Endodermal cell (in vitro differentiated cells): ENCODE results near the gene AIP. TPM values are rescaled to one million over a fixed set of nuclear protein-coding genes. Genes with fewer than 3 reads are reported as not detected.

Experiments
- DNase-seq: peaks from one replicate; pipeline ENCODE4 v3.0.0-alpha.2; 2017
- H3K27ac ChIP-seq: 2 replicates; pipeline ENCODE4 v1.5.1; 2013; ENCODE audit warnings: mild to moderate bottlenecking, low read depth, low read length, moderate library complexity
- H3K27me3 ChIP-seq: 2 replicates; pipeline ENCODE4 v1.6.1; 2013; ENCODE audit warnings: mild to moderate bottlenecking, low read length, moderate library complexity; ENCODE audit not compliant: insufficient read depth, control insufficient read depth, poor library complexity, severe bottlenecking
- H3K36me3 ChIP-seq: 2 replicates; pipeline ENCODE4 v1.7.0; 2013; ENCODE audit warnings: mild to moderate bottlenecking, low read length, moderate library complexity; ENCODE audit not compliant: control insufficient read depth, insufficient read depth
- H3K4me1 ChIP-seq: one replicate; pipeline ENCODE4 v1.7.0; 2013; ENCODE audit warnings: low read length; ENCODE audit not compliant: control insufficient read depth, insufficient read depth
- H3K4me3 ChIP-seq: 2 replicates; pipeline ENCODE4 v1.5.1; 2013; ENCODE audit warnings: mild to moderate bottlenecking, low read length, moderate library complexity
- H3K9ac ChIP-seq: 2 replicates; pipeline ENCODE4 v1.6.1; 2013; ENCODE audit warnings: mild to moderate bottlenecking, low read length, moderate library complexity; ENCODE audit not compliant: poor library complexity, severe bottlenecking; ENCODE audit errors: extremely low read depth
- H3K9me3 ChIP-seq: 2 replicates; pipeline ENCODE4 v1.6.1; 2013; ENCODE audit warnings: mild to moderate bottlenecking, low read length, moderate library complexity; ENCODE audit not compliant: control insufficient read depth
- H3K27ac Mint-ChIP-seq: 2 replicates; pipeline ENCODE4 v1.8.0; 2020; ENCODE audit warnings: mixed read lengths
- H3K27me3 Mint-ChIP-seq: 2 replicates; pipeline ENCODE4 v1.8.0; 2021; ENCODE audit warnings: mild to moderate bottlenecking, mixed read lengths; ENCODE audit not compliant: insufficient read depth
- H3K36me3 Mint-ChIP-seq: 2 replicates; pipeline ENCODE4 v1.8.0; 2020; ENCODE audit warnings: low read depth, mixed read lengths
- H3K4me1 Mint-ChIP-seq: 2 replicates; pipeline ENCODE4 v1.8.0; 2020; ENCODE audit warnings: mixed read lengths
- H3K4me3 Mint-ChIP-seq: 2 replicates; pipeline ENCODE4 v1.8.0; 2020; ENCODE audit warnings: mild to moderate bottlenecking, moderate library complexity, mixed read lengths
- H3K9me3 Mint-ChIP-seq: 2 replicates; pipeline ENCODE4 v1.8.0; 2020; ENCODE audit warnings: mild to moderate bottlenecking, mixed read lengths
- CTCF ChIP-seq: fragments of 200-600 bp; sonication (generic); conservative IDR thresholded peaks from 2 replicates; pipeline ENCODE4 v1.5.0; 2021; ENCODE audit warnings: antibody characterized with exemption, mild to moderate bottlenecking
- WGBS, 2 experiments: methylation state at CpG; one replicate each; pipeline versions ENCODE4 v1.1.5 to v1.1.7; 2013; ENCODE audit warnings: missing lambda C conversion rate in 2 of 2, mixed read lengths in 1 of 2; ENCODE audit not compliant: insufficient coverage in 1 of 2, insufficient read length in 1 of 2; 5-methylcytosine and 5-hydroxymethylcytosine counted together
- total RNA-seq, 2 donors: library from RNA; stranded (reverse); fragmentation: NEBNext Ultra II Directional in 1 of 2; extraction: Animal tissue kit (Norgen Biotek cat#: 25700) in 1 of 2; gene quantifications; 2 replicates in 1 of 2; 3 replicates in 1 of 2; pipeline ENCODE4 v1.2.1, GENCODE V29; 2021

AIP gene
- total RNA-seq, 2 donors from 2014 or later: 27.6 to 33.8 TPM

- Histone ChIP-seq H3K4me3 (no peak overlapping the region), H3K9me3 (no peaks in the 10 kb centered on the region), H3K4me1 (no peaks in the 10 kb centered on the region), H3K36me3 (peaks cover 11% of the 10 kb centered on the region), H3K27me3 (no peaks in the 10 kb centered on the region), H3K27ac (peak overlapping the region; percentile 17), H3K9ac (no peak overlapping the region)
- H3K4me3 Mint-ChIP-seq: no peak overlapping the region
- no peak for TF ChIP-seq CTCF
- no peak overlapping the region for H3K27ac Mint-ChIP-seq
- no peaks in the 10 kb centered on the region for H3K9me3 Mint-ChIP-seq
- peaks cover 30% of the 10 kb centered on the region for H3K36me3 Mint-ChIP-seq
- 93 to 97% methylated on average over 9 to 15 of the region's 15 CpGs for WGBS, 2 experiments
- H3K4me1 Mint-ChIP-seq: no peaks in the 10 kb centered on the region
- DNase-seq: no peak
- no peaks in the 10 kb centered on the region for H3K27me3 Mint-ChIP-seq
Measured at GRCh38 chr11:67490727-67491065, 7.9 kb downstream of the AIP start.

GRCh38 chr11:67491276-67492068 lies 8.6 kb downstream of the AIP start:
- DNase-seq: peak; percentile 36
- H3K27me3 ChIP-seq: no peaks in the 10 kb centered on the region
- no peaks in the 10 kb centered on the region for H3K4me1 ChIP-seq
- H3K4me3 Mint-ChIP-seq: no peak overlapping the region
- H3K4me3 ChIP-seq: no peak overlapping the region
- peaks cover 11% of the 10 kb centered on the region for H3K36me3 ChIP-seq
- no peak overlapping the region for H3K27ac ChIP-seq
- H3K9me3 Mint-ChIP-seq: no peaks in the 10 kb centered on the region
- peaks cover 34% of the 10 kb centered on the region for H3K36me3 Mint-ChIP-seq
- H3K4me1 Mint-ChIP-seq: no peaks in the 10 kb centered on the region
- no peak overlapping the region for H3K9ac ChIP-seq
- H3K9me3 ChIP-seq: no peaks in the 10 kb centered on the region
- no peaks in the 10 kb centered on the region for H3K27me3 Mint-ChIP-seq
- no peak for TF ChIP-seq CTCF
- H3K27ac Mint-ChIP-seq: no peak overlapping the region
- 89 to 95% methylated on average over 6 to 24 of the region's 24 CpGs for WGBS, 2 experiments

- 93 to 98% methylated on average over 14 to 19 of the region's 19 CpGs for WGBS, 2 experiments
- Histone ChIP-seq H3K9me3 (no peaks in the 10 kb centered on the region), H3K27ac (no peak overlapping the region), H3K27me3 (no peaks in the 10 kb centered on the region), H3K36me3 (peaks cover 11% of the 10 kb centered on the region), H3K9ac (no peak overlapping the region), H3K4me1 (no peaks in the 10 kb centered on the region), H3K4me3 (no peak overlapping the region)
- Mint-ChIP-seq H3K27ac (no peak overlapping the region), H3K9me3 (no peaks in the 10 kb centered on the region), H3K4me3 (no peak overlapping the region), H3K4me1 (no peaks in the 10 kb centered on the region), H3K36me3 (peaks cover 34% of the 10 kb centered on the region), H3K27me3 (no peaks in the 10 kb centered on the region)
- TF ChIP-seq CTCF: no peak
- no peak for DNase-seq
Measured at GRCh38 chr11:67492069-67492727, 9.4 kb downstream of the AIP start.
